ENCODE data around the gene TEX14. TPM values are rescaled to one million over a fixed set of nuclear protein-coding genes. Genes with fewer than 3 reads are reported as not detected.
"Not testable (repeated sequence)": the region's sequence is repeated elsewhere in the genome, so short reads cannot be mapped to it uniquely, and the experiment has no call there.

Gene TEX14
- total RNA-seq, 2 donors from 2014 or later: 0.10 to 0.14 TPM

GRCh38 chr17:58618336-58618735, 73.5 kb downstream of the TEX14 start:
- DNase-seq (ENCODE audit: low spot score): no peak
- intact Hi-C loops (cut with DNase I): no loop called here

- intact Hi-C loops (cut with DNase I): no loop called here
These were observed 74.3 kb downstream of the TEX14 start for GRCh38 chr17:58617563-58617962.

GRCh38 chr17:58615768-58616659, 75.8 kb downstream of the TEX14 start:
- intact Hi-C loops (cut with DNase I): no loop called here
- no peak for DNase-seq (ENCODE audit: low spot score)

More at GRCh38 chr17:58617563-58617962, 74.3 kb downstream of the TEX14 start:
- peak; percentile 0 for DNase-seq (ENCODE audit: low spot score)

GRCh38 chr17:58614859-58615459, 76.9 kb downstream of the TEX14 start:
- no peak for DNase-seq (ENCODE audit: low spot score)
- intact Hi-C loops (cut with DNase I): no loop called here

GRCh38 chr17:58611331-58611730, 80.5 kb downstream of the TEX14 start:
- intact Hi-C loops (cut with DNase I): no loop called here
- no peak for DNase-seq (ENCODE audit: low spot score)

GRCh38 chr17:58606934-58607333, 84.9 kb downstream of the TEX14 start:
- no peak for DNase-seq (ENCODE audit: low spot score)
- intact Hi-C loops (cut with DNase I): no loop called here

- intact Hi-C loops (cut with DNase I): no loop called here
These were observed 85.9 kb downstream of the TEX14 start for GRCh38 chr17:58605986-58606385.

GRCh38 chr17:58605470-58605869, 86.4 kb downstream of the TEX14 start:
- intact Hi-C loops (cut with DNase I): no loop called here
- DNase-seq (ENCODE audit: low spot score): peak; percentile 15

More at GRCh38 chr17:58605986-58606385, 85.9 kb downstream of the TEX14 start:
- DNase-seq (ENCODE audit: low spot score): no peak

- no peak for DNase-seq (ENCODE audit: low spot score)
- intact Hi-C loops (cut with DNase I): no loop called here
These were observed 89.9 kb downstream of the TEX14 start for GRCh38 chr17:58601976-58602375.

GRCh38 chr17:58597371-58597770, 94.5 kb downstream of the TEX14 start:
- intact Hi-C loops (cut with DNase I): no loop called here
- DNase-seq (ENCODE audit: low spot score): no peak

- DNase-seq (ENCODE audit: low spot score): no peak
- intact Hi-C loops (cut with DNase I): no loop called here
These were observed 96.6 kb downstream of the TEX14 start for GRCh38 chr17:58595194-58595792.

- intact Hi-C loops (cut with DNase I): no loop called here
- no peak for DNase-seq (ENCODE audit: low spot score)
These were observed 98.7 kb downstream of the TEX14 start for GRCh38 chr17:58593123-58593522.

GRCh38 chr17:58591455-58591854, 100.4 kb downstream of the TEX14 start:
- intact Hi-C loops (cut with DNase I): no loop called here

GRCh38 chr17:58590377-58590776, 101.5 kb downstream of the TEX14 start:
- no peak for DNase-seq (ENCODE audit: low spot score)
- intact Hi-C loops (cut with DNase I): no loop called here

More at GRCh38 chr17:58591455-58591854, 100.4 kb downstream of the TEX14 start:
- no peak for DNase-seq (ENCODE audit: low spot score)

GRCh38 chr17:58587713-58588117, 104.1 kb downstream of the TEX14 start:
- no peak for DNase-seq (ENCODE audit: low spot score)
- intact Hi-C loops (cut with DNase I): loop anchor here in 1 of 2 donors (2.0 kb wide), 1 partner anchor 421 kb away; no protein-coding TSS in a partner anchor

GRCh38 chr17:58586009-58586644, 105.7 kb downstream of the TEX14 start:
- no peak for DNase-seq (ENCODE audit: low spot score)
- intact Hi-C loops (cut with DNase I): loop anchor here in 1 of 2 donors (2.0 kb wide), 1 partner anchor 423 kb away; no protein-coding TSS in a partner anchor

- DNase-seq (ENCODE audit: low spot score): no peak
- intact Hi-C loops (cut with DNase I): no loop called here
These were observed 106.3 kb downstream of the TEX14 start for GRCh38 chr17:58585554-58585953.

- intact Hi-C loops (cut with DNase I): no loop called here
These were observed 108.4 kb downstream of the TEX14 start for GRCh38 chr17:58583486-58583885.

GRCh38 chr17:58582718-58583117, 109.1 kb downstream of the TEX14 start:
- DNase-seq (ENCODE audit: low spot score); intact Hi-C loops (cut with DNase I): not testable (repeated sequence)

More at GRCh38 chr17:58583486-58583885, 108.4 kb downstream of the TEX14 start:
- no peak for DNase-seq (ENCODE audit: low spot score)

- DNase-seq (ENCODE audit: low spot score): no peak
- intact Hi-C loops (cut with DNase I): no loop called here
These were observed 111.2 kb downstream of the TEX14 start for GRCh38 chr17:58580671-58581070.
